SK-N-SH treated with all-trans-retinoic acid at 6 μM for 48 hours (cell line): Measurements from ENCODE around the gene STK16.

Source experiments
- ATAC-seq: fragments of 200-7000 bp; cut with Tn5 transposase; 3 replicates; pipeline ENCODE4 v1.9.1; 2020; ENCODE audit warnings: mild to moderate bottlenecking, moderate library complexity
- ARNTL ChIP-seq: fragments of 450-650 bp; formaldehyde crosslinking; IDR thresholded peaks from 2 replicates; pipeline ENCODE4 v1.5.0; 2020; ENCODE audit warnings: low read depth, mild to moderate bottlenecking, moderate library complexity, borderline replicate concordance
- BACH2 ChIP-seq: fragments of 250-450 bp; sonication (Bioruptor Pico); IDR thresholded peaks from 2 replicates; pipeline ENCODE4 v1.9.0; 2021; ENCODE audit warnings: mild to moderate bottlenecking, borderline replicate concordance
- CSDC2 ChIP-seq: fragments of 250-450 bp; sonication (Bioruptor Pico); IDR thresholded peaks from 2 replicates; pipeline ENCODE4 v1.5.0; 2020; ENCODE audit warnings: mild to moderate bottlenecking, moderate library complexity
- ESRRG ChIP-seq: fragments of 250-450 bp; sonication (Bioruptor Pico); IDR thresholded peaks from 2 replicates; pipeline ENCODE4 v1.6.1; 2021; ENCODE audit warnings: mild to moderate bottlenecking
- ISL1 ChIP-seq: fragments of 250-450 bp; sonication (Bioruptor Pico); IDR thresholded peaks from 2 replicates; pipeline ENCODE4 v2.1.2; 2022; ENCODE audit warnings: mild to moderate bottlenecking, moderate library complexity
- OSR1 ChIP-seq: fragments of 250-450 bp; sonication (Bioruptor Pico); IDR thresholded peaks from 2 replicates; pipeline ENCODE4 v1.8.0; 2022; ENCODE audit warnings: moderate library complexity, mild to moderate bottlenecking, inconsistent platforms
- PPARA ChIP-seq: fragments of 250-450 bp; sonication (Bioruptor Pico); IDR thresholded peaks from 2 replicates; pipeline ENCODE4 v1.5.0; 2020; ENCODE audit warnings: mild to moderate bottlenecking, borderline replicate concordance
- SNAI2 ChIP-seq: fragments of 250-450 bp; sonication (Bioruptor Pico); IDR thresholded peaks from 2 replicates; pipeline ENCODE4 v1.5.0; 2020; ENCODE audit warnings: mild to moderate bottlenecking, moderate library complexity
- TCF4 ChIP-seq: fragments of 250-450 bp; sonication (Bioruptor Pico); IDR thresholded peaks from 2 replicates; pipeline ENCODE4 v1.8.0; 2021; ENCODE audit warnings: mild to moderate bottlenecking, moderate library complexity, borderline replicate concordance
- TOX ChIP-seq: fragments of 250-450 bp; sonication (Bioruptor Pico); IDR thresholded peaks from 2 replicates; pipeline ENCODE4 v1.8.0; 2021; ENCODE audit warnings: mild to moderate bottlenecking, moderate library complexity, borderline replicate concordance
- ZC3H10 ChIP-seq: fragments of 250-450 bp; sonication (Bioruptor Pico); IDR thresholded peaks from 2 replicates; pipeline ENCODE4 v1.5.1; 2021; ENCODE audit warnings: mild to moderate bottlenecking, moderate library complexity
- ZFP3 ChIP-seq: fragments of 250-450 bp; sonication (Bioruptor Pico); IDR thresholded peaks from 2 replicates; pipeline ENCODE4 v1.5.0; 2020; ENCODE audit warnings: mild to moderate bottlenecking, moderate library complexity
- ZFP30 ChIP-seq: fragments of 450-650 bp; formaldehyde crosslinking; IDR thresholded peaks from 2 replicates; pipeline ENCODE4 v1.5.0; 2022; ENCODE audit warnings: mild to moderate bottlenecking, moderate library complexity
- ZNF565 ChIP-seq: fragments of 450-650 bp; formaldehyde crosslinking; conservative IDR thresholded peaks from 2 replicates; pipeline ENCODE4 v1.5.0; 2020; ENCODE audit warnings: low read depth, mild to moderate bottlenecking, moderate library complexity
- ZNF8 ChIP-seq: fragments of 450-650 bp; formaldehyde crosslinking; IDR thresholded peaks from 2 replicates; pipeline ENCODE4 v1.5.0; 2020; ENCODE audit warnings: mild to moderate bottlenecking, moderate library complexity
- TF ChIP-seq, protein P1 (sequence below): fragments of 250-450 bp; sonication (Bioruptor Pico); IDR thresholded peaks from 2 replicates; pipeline ENCODE4 v1.5.0; 2020; ENCODE audit warnings: mild to moderate bottlenecking, moderate library complexity
- TF ChIP-seq, protein P2 (sequence below): fragments of 250-450 bp; sonication (Bioruptor Pico); IDR thresholded peaks from 2 replicates; pipeline ENCODE4 v1.8.0; 2020; ENCODE audit warnings: mild to moderate bottlenecking, moderate library complexity, borderline replicate concordance
- TF ChIP-seq, protein P3 (sequence below): fragments of 250-450 bp; sonication (Bioruptor Pico); IDR thresholded peaks from 2 replicates; pipeline ENCODE4 v1.5.1; 2021; ENCODE audit warnings: mild to moderate bottlenecking, moderate library complexity
- TF ChIP-seq, protein P4 (sequence below): fragments of 250-450 bp; sonication (Bioruptor Pico); IDR thresholded peaks from 2 replicates; pipeline ENCODE4 v1.8.0; 2021; ENCODE audit warnings: low read depth, mild to moderate bottlenecking, moderate library complexity, borderline replicate concordance

The STK16 gene

GRCh38 chr2:219252570-219252899, 7.3 kb downstream of the STK16 start:
- TF ChIP-seq ZNF8 (CRISPR knock-in tag), result no peak
- TF ChIP-seq ESRRG (CRISPR knock-in tag), result no peak
- no peak for TF ChIP-seq CSDC2 (CRISPR knock-in tag)
- TF ChIP-seq, protein P1, sequence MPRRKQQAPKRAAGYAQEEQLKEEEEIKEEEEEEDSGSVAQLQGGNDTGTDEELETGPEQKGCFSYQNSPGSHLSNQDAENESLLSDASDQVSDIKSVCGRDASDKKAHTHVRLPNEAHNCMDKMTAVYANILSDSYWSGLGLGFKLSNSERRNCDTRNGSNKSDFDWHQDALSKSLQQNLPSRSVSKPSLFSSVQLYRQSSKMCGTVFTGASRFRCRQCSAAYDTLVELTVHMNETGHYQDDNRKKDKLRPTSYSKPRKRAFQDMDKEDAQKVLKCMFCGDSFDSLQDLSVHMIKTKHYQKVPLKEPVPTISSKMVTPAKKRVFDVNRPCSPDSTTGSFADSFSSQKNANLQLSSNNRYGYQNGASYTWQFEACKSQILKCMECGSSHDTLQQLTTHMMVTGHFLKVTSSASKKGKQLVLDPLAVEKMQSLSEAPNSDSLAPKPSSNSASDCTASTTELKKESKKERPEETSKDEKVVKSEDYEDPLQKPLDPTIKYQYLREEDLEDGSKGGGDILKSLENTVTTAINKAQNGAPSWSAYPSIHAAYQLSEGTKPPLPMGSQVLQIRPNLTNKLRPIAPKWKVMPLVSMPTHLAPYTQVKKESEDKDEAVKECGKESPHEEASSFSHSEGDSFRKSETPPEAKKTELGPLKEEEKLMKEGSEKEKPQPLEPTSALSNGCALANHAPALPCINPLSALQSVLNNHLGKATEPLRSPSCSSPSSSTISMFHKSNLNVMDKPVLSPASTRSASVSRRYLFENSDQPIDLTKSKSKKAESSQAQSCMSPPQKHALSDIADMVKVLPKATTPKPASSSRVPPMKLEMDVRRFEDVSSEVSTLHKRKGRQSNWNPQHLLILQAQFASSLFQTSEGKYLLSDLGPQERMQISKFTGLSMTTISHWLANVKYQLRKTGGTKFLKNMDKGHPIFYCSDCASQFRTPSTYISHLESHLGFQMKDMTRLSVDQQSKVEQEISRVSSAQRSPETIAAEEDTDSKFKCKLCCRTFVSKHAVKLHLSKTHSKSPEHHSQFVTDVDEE (CRISPR knock-in tag), result no peak
- TF ChIP-seq ARNTL (CRISPR knock-in tag), result no peak
- no peak for TF ChIP-seq ZC3H10 (CRISPR knock-in tag)
- TF ChIP-seq, all 23 proteins: peak for 0
- ATAC-seq, result no peak

DNA sequence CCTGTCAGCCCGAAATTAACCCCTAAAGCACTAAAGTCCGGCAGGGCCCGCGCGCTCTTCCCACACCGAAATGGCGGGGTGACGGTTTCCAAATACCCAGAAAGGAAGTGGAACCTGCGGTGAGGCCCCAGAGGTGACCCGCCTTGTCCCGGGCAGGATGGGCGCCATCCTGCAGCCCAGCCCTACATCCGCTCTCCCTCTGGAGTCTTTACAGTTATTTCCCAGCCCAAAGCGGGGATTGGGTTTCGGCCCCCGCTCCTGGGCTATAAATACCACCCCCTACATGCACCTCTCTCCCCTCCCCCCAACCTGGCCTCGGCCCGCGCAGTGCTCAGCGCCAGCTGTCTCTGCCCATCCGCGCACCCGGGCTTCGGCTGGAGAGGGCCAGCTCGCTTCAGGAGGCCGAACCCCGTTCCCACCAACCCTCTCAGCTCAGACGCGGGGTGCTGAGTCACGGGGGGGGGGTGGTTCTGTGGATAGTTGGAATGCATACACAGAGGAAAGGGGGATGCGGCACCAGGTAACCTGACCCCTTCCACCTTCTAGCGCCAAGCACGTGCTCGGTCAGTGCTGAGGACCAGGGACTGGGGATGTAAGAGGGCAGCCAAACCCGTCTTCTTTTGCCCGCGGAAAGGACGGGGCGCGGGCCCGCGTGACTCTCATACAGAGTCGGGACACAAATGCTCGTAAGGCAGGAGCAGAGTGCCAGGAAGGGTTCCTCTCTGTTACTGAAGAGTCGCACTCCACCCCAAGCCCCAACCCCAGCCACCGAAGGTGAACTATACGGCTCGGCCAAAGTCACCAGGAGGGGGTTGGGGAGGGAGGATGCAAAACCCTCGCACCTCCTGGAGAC, 7.8 kb downstream of the STK16 start, which contains the start of gene TUBA4B:
Gene TUBA4B, plus strand, starts transcription at position 344 of the 853 bp plus-strand sequence. Its CDS starts 165 bp downstream, at position 509.
- no peak for TF ChIP-seq PPARA (CRISPR knock-in tag)
- no peak for TF ChIP-seq OSR1 (CRISPR knock-in tag)
- no peak for TF ChIP-seq ZFP30 (CRISPR knock-in tag)
- no peak for TF ChIP-seq ZNF8 (CRISPR knock-in tag)
- TF ChIP-seq, protein P2, sequence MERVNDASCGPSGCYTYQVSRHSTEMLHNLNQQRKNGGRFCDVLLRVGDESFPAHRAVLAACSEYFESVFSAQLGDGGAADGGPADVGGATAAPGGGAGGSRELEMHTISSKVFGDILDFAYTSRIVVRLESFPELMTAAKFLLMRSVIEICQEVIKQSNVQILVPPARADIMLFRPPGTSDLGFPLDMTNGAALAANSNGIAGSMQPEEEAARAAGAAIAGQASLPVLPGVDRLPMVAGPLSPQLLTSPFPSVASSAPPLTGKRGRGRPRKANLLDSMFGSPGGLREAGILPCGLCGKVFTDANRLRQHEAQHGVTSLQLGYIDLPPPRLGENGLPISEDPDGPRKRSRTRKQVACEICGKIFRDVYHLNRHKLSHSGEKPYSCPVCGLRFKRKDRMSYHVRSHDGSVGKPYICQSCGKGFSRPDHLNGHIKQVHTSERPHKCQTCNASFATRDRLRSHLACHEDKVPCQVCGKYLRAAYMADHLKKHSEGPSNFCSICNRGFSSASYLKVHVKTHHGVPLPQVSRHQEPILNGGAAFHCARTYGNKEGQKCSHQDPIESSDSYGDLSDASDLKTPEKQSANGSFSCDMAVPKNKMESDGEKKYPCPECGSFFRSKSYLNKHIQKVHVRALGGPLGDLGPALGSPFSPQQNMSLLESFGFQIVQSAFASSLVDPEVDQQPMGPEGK, result no peak
- TF ChIP-seq ZNF565, result no peak
- TF ChIP-seq SNAI2 (CRISPR knock-in tag), result no peak
- TF ChIP-seq, protein P3, sequence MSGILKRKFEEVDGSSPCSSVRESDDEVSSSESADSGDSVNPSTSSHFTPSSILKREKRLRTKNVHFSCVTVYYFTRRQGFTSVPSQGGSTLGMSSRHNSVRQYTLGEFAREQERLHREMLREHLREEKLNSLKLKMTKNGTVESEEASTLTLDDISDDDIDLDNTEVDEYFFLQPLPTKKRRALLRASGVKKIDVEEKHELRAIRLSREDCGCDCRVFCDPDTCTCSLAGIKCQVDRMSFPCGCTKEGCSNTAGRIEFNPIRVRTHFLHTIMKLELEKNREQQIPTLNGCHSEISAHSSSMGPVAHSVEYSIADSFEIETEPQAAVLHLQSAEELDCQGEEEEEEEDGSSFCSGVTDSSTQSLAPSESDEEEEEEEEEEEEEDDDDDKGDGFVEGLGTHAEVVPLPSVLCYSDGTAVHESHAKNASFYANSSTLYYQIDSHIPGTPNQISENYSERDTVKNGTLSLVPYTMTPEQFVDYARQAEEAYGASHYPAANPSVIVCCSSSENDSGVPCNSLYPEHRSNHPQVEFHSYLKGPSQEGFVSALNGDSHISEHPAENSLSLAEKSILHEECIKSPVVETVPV (CRISPR knock-in tag), result no peak
- TF ChIP-seq, protein P4, sequence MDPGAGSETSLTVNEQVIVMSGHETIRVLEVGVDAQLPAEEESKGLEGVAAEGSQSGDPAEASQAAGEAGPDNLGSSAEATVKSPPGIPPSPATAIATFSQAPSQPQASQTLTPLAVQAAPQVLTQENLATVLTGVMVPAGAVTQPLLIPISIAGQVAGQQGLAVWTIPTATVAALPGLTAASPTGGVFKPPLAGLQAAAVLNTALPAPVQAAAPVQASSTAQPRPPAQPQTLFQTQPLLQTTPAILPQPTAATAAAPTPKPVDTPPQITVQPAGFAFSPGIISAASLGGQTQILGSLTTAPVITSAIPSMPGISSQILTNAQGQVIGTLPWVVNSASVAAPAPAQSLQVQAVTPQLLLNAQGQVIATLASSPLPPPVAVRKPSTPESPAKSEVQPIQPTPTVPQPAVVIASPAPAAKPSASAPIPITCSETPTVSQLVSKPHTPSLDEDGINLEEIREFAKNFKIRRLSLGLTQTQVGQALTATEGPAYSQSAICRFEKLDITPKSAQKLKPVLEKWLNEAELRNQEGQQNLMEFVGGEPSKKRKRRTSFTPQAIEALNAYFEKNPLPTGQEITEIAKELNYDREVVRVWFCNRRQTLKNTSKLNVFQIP (CRISPR knock-in tag), result no peak
- no peak for TF ChIP-seq TOX (CRISPR knock-in tag)
- TF ChIP-seq CSDC2 (CRISPR knock-in tag), result no peak
- no peak for TF ChIP-seq ZFP3 (CRISPR knock-in tag)
- peak; percentile 20 for ATAC-seq

DNA sequence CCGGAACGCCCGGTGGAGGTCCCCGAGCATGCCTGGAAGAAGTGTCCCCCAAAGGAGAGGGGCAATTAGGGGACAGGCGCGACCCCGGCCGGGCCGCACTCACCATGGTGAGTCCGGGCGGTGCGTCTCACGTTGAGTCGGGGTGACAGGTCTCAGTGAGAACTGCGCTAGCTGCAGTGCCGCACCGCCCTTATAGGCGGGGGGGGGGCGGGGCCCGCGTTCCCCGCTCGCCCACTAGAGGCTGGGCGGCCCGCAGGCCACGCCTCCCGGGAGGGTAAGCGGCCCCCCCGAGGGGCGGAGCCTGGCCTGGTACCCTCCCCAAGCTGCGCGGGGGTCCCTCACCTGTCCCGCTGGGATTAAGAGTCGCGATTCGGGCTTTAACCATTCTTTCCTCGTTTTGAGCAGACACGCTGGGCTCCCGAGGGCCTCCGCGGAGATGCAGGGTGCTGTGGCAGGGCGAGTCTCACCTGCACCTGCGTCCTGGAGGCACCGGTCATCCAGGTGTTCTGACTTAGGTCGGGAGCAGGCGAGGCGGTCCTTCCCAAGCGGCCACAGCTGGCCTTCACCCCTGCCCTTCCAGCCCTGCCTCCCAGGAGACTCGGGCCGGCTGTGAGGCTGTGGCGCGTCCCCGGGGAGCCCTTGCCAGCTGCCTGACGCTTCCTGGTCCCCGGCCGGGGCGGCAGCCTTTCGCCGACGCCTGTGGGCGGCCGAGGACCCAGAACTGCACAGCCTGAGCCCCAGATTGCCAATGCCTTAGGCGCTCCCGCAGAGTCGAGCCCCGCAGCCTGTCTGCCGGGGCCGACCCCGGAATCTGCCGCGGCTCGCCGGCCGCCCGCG, 8.7 kb downstream of the STK16 start, which contains the start of gene TUBA4A:
Gene TUBA4A, minus strand, starts transcription at position 166 of the 837 bp plus-strand sequence. Its CDS starts 60 bp downstream, at position 106.
- TF ChIP-seq ESRRG (CRISPR knock-in tag), result no peak
- no peak for TF ChIP-seq SNAI2 (CRISPR knock-in tag)
- no peak for TF ChIP-seq TOX (CRISPR knock-in tag)
- peak; percentile 73 for ATAC-seq

DNA sequence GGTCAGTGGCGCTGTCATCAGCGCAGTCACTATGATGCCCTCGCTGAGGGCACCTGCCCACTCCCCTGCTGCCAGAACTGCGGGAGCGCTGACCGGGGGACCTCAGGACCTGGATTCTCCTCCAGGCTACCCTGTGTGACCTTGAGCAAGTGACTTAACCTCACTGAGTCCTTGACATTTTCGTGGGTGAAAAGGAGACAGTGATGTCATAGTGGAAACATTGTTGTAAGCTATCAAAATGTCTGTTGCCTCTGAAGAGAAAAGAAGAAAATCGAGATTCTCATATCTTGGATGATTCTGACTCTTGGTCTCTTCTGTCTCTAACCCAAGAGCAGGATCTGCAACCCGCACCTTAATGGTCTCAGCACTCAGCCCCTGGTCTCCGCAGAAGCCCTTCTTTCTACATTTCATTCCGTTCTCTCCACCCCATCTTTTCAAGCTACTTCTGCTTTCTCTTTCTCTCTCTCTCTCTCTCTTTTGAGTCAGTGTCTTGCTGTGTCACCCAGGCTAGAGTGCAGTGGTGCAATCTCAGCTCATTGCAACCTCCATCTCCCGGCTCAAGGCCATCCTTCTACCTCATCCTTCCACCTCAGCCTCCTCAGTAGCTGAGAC, 9.4 kb downstream of the STK16 start:
- no peak for ATAC-seq
- TF ChIP-seq ARNTL (CRISPR knock-in tag), result no peak
- TF ChIP-seq CSDC2 (CRISPR knock-in tag), result no peak
- TF ChIP-seq, protein P1 (CRISPR knock-in tag), result no peak
- no peak for TF ChIP-seq TCF4 (CRISPR knock-in tag)
- TF ChIP-seq ZC3H10 (CRISPR knock-in tag), result no peak
- TF ChIP-seq BACH2 (CRISPR knock-in tag), result no peak
- TF ChIP-seq, protein P2, result no peak
- TF ChIP-seq PPARA (CRISPR knock-in tag), result no peak
- no peak for TF ChIP-seq ISL1
